ENCODE measurements around the gene LHX6. TPM values are rescaled to one million over a fixed set of nuclear protein-coding genes. Genes with fewer than 3 reads are reported as not detected.
A peak's percentile ranks its signal among the peaks of the same experiment; 100 is the strongest.

The LHX6 gene
- total RNA-seq (2021) (0.71 to 1.5 TPM (median 1.5 TPM) in 3 replicates), Bru-seq, nascent RNA (percentile 28 among the genes with signal in this experiment)
- long read RNA-seq, experiment 1, transcript LHX6-205 (2 exons, 666 nt), result major isoform, 5 of 8 reads
- long read RNA-seq, experiment 1, partial matches to known transcripts, result 3 of 8 reads
- long read RNA-seq, experiment 1, other reads (novel, unspliced or antisense), result 0 of 8 reads
- long read RNA-seq, experiment 2, partial matches to known transcripts, result 0 of 1 reads
- long read RNA-seq, experiment 2, other reads (novel, unspliced or antisense), result 1 of 1 reads
- long read RNA-seq, experiment 3, partial matches to known transcripts, result 0 of 1 reads
- long read RNA-seq, experiment 3, other reads (novel, unspliced or antisense), result 0 of 1 reads

- no peaks in the 10 kb centered on the region for H3K9me3 Mint-ChIP-seq
- H3K36me3 Mint-ChIP-seq, result peaks cover 5% of the 10 kb centered on the region; the same call in 1 of the 2 replicates
- ATAC-seq, result peak; percentile 27
- DNase-seq (ENCODE audit: low spot score), result peak; percentile 56
- TF ChIP-seq MAX (CRISPR knock-in tag; IDR thresholded peaks at IDR 0.05) (no peak), RELA (CRISPR knock-in tag; IDR thresholded peaks at IDR 0.05; ENCODE audit: borderline replicate concordance) (no peak), SP1 (CRISPR knock-in tag; conservative IDR thresholded peaks at IDR 0.05) (0 out of 2 replicates have a peak, but pooled peaks have one; percentile 19), GRHL2 (CRISPR knock-in tag; IDR thresholded peaks at IDR 0.05; ENCODE audit: insufficient replicate concordance, severe bottlenecking) (no peak), USF2 (CRISPR knock-in tag; IDR thresholded peaks at IDR 0.05) (no peak), FOXP1 (CRISPR knock-in tag; IDR thresholded peaks at IDR 0.05; ENCODE audit: borderline replicate concordance) (no peak), ZNF263 (CRISPR knock-in tag; IDR thresholded peaks at IDR 0.05; ENCODE audit: low read depth) (peak; percentile 97), ZNF121 (CRISPR knock-in tag; IDR thresholded peaks at IDR 0.05) (no peak), ZNF416 (CRISPR knock-in tag; IDR thresholded peaks at IDR 0.05) (no peak), MXD4 (CRISPR knock-in tag; IDR thresholded peaks at IDR 0.05; ENCODE audit: borderline replicate concordance) (no peak), ZNF317 (CRISPR knock-in tag; IDR thresholded peaks at IDR 0.05; ENCODE audit: borderline replicate concordance, low read depth) (no peak), ERG (CRISPR knock-in tag; IDR thresholded peaks at IDR 0.05) (no peak)
- no peak within 1 kb of the TSS for H3K27ac Mint-ChIP-seq
- peaks cover 32% of the 10 kb centered on the region for H3K4me1 Mint-ChIP-seq
- ChIA-PET CTCF (interaction anchor here (0.7 to 1.5 kb wide), 4 partner anchors 104 to 130 kb away, joined by 3 to 8 read pairs (median 3); no protein-coding TSS in a partner anchor), POLR2A (interaction anchor here (0.6 kb wide), 1 partner anchor 79 kb away, joined by 6 read pairs; no protein-coding TSS in a partner anchor)
- H3K4me3 Mint-ChIP-seq, result peak within 1 kb of the TSS; percentile 60
- H3K27me3 Mint-ChIP-seq (ENCODE audit: low read depth), result peaks cover 55% of the 10 kb centered on the region
Measured at GRCh38 chr9:122228568-122229484, at the start of gene LHX6. LHX6 (minus strand) TSS chr9:122228957; CDS start chr9:122228740, 217 bp downstream.

GRCh38 chr9:122277285-122277897 is 48.6 kb upstream of the LHX6 start:
- peaks cover 67% of the 10 kb centered on the region for H3K36me3 Mint-ChIP-seq
- peaks cover 17% of the 10 kb centered on the region for H3K9me3 Mint-ChIP-seq
- ATAC-seq, result no peak
- ChIA-PET CTCF (no interaction called here), POLR2A (no interaction called here)
- H3K27me3 Mint-ChIP-seq (ENCODE audit: low read depth), result no peaks in the 10 kb centered on the region
- no peak overlapping the region for H3K4me3 Mint-ChIP-seq
- H3K27ac Mint-ChIP-seq, result no peak overlapping the region
- no peak for DNase-seq (ENCODE audit: low spot score)
- H3K4me1 Mint-ChIP-seq, result peaks cover 22% of the 10 kb centered on the region
- TF ChIP-seq CDX4 (CRISPR knock-in tag; IDR thresholded peaks at IDR 0.05; ENCODE audit: borderline replicate concordance) (no peak), CTCF (IDR thresholded peaks at IDR 0.05) (no peak), TEAD4 (CRISPR knock-in tag; IDR thresholded peaks at IDR 0.05) (no peak), MLX (CRISPR knock-in tag; IDR thresholded peaks at IDR 0.05) (no peak), PRRX2 (CRISPR knock-in tag; IDR thresholded peaks at IDR 0.05) (no peak), ZNF121 (CRISPR knock-in tag; IDR thresholded peaks at IDR 0.05) (no peak), ZNF532 (CRISPR knock-in tag; IDR thresholded peaks at IDR 0.05; ENCODE audit: borderline replicate concordance) (no peak), E2F1 (CRISPR knock-in tag; IDR thresholded peaks at IDR 0.05) (no peak)

All from WTC11 (cell line).